RPMI8226 (cell line): ENCODE measurements around the gene BCAT1.
"Not testable (repeated sequence)": the region's sequence is repeated elsewhere in the genome, so short reads cannot be mapped to it uniquely, and the experiment has no call there.

Experiments
- DNase-seq: peaks from one replicate; pipeline ENCODE4 v3.0.0-alpha.2; 2015

BCAT1 gene

DNA sequence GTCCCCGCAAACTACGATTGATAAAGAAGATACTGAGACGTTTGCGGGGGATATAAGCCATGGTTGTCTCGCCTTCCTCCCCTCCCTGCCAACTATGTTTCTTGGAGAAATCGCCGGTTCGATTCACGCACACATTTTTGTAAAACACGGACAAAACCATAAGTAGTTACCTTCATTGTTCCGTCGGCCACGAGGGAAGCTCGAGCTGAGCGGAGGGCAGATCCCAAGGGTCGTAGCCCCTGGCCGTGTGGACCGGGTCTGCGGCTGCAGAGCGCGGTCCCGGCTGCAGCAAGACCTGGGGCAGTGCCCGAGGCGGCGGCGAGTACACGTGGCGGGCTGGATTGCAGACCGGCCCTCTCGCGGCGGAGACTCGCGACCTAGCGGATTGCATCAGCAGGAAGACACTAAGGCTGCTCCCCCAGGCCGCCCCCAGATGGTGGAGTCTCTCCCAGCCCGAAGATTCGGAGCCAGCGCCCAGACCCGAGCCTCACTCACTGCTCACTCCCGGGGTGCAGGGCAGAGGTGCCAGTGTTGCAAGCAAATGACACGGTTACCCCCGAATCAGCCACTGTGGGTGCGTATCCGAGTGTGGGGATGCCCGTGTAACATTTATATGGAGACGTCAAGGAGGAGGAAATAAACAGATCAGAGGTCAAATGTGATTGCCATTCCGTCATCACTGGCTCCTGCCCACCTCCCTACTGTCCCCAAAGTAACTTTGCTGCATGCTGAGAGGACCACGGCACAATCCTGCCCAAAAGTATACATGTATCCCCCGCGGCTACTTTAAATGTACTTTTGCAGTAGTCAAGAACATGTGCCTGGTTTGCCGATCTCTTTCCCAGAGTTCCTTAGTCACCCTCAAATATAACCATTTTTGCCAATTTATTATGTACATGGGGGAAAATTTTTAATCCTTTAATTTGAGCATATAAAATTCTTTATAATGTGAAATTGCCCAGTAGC is at the start of gene BCAT1:
Gene BCAT1, minus strand, starts transcription at position 345 of the 966 bp plus-strand sequence. Its CDS starts 169 bp downstream, at position 176.
- peak; percentile 60 for DNase-seq

DNA sequence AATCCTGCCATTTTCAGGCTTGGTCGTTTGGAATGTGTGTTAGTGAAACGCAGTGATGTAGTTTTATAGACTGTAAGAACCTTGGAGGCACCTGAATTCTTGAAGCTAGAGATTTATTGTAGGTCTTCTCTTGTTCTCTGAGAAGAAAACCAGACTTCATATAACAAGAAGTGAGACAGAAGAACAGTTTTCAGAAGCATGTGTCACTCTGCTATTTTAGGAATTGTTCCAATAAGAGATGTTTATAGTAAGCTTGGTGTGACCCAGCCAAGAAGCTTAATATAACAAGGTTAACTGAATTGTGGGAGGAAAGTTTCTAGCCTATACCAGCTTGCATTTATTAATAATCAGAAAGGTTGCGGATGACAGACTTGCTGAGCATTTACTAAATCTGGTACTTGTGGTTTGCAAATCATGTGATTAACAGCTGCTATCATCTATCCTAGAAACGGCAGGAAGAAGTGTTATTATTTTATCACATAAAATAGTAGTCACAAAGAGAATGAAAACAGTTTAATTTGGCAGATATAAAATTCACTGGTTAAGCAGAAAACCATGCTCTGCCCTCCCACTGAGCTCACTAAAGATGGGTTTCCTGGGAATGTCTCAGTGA is 49.2 kb upstream of the BCAT1 start:
- DNase-seq, result peak; percentile 67

DNA sequence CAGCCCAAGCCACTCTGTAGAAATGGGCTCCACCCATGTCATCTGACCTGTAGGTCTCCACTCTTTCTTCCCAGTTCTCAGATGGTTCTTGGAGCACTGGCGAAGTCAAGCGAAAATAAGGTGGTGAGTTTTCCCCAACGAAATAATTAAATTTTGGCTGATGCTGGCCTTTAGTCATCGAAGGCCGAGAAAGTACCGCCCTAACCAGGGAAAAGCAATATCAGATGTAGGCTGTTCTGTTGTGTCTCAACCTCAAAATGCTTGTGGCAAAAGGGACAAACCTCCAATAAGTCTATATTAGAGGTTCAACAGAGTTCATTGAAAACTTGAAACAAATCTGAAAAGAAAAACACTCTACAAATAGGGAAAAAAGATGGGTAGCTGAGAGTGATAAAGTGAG is 48.6 kb upstream of the BCAT1 start:
- DNase-seq, result no peak

GRCh38 chr12:24996820-24997219 is 47.9 kb upstream of the BCAT1 start:
- no peak for DNase-seq

GRCh38 chr12:24996102-24996797 is 47.3 kb upstream of the BCAT1 start:
- no peak for DNase-seq

GRCh38 chr12:24993793-24994192 is 44.9 kb upstream of the BCAT1 start:
- DNase-seq, result no peak

DNA sequence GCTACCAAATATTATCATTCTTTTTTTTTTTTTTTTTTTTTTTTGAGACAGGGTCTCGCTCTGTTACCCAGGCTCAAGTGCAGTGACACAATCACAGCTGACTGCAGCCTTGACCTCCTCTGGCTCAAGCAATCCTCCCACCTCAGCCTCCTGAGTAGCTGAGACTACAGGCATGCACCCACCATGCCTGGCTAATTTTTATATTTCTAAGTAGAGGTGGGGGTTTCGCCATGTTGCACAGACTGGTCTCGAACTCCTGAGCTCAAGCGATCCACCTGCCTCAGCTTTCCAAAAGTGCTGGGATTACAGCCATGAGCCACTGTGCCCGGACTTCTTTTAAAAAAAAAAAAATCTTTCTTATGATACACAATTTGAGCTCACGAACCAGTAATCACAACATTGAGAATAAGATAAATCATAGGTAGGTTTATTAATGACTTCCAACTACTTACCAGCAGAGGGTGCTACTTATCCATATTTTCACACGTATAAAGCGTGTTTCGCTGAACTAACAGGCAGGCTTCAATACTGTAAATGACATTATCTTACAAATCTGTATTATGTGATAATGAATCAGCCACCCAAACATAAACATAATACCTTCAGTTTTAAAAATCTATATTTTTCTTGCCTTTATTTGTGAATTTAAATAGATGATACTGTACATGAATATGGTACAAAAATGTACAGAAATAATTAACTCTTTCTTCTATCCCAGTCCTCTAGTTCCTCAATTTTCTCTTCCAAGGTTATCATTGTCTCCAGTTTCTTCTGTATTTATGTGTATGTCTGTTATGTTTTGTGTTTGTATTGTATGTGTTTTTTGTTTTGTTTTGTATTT is 42.5 kb upstream of the BCAT1 start:
- peak; percentile 81 for DNase-seq

- DNase-seq, result no peak
Observed at GRCh38 chr12:24989216-24989615, 40.3 kb upstream of the BCAT1 start.

DNA sequence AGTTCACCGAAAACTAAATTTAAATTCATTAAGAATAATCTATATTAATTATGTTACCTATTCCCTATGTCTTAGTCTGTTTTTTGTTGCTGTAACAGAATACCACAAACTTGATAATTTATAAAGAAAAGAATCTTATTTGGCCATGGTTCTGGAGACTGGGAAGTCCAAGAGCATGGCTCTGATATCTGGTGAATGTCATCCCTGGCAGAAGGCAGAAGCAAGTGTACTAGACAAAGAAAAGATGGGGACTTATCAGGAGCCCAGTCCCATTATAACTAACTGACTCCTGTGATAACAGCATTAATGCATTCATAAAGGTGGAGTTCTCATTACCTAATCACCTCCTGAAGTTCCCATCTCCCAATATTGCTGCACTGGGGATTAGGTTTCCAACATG is 33.3 kb upstream of the BCAT1 start:
- DNase-seq, result no peak

GRCh38 chr12:24979976-24980730 is 31.3 kb upstream of the BCAT1 start:
- DNase-seq, result no peak

DNA sequence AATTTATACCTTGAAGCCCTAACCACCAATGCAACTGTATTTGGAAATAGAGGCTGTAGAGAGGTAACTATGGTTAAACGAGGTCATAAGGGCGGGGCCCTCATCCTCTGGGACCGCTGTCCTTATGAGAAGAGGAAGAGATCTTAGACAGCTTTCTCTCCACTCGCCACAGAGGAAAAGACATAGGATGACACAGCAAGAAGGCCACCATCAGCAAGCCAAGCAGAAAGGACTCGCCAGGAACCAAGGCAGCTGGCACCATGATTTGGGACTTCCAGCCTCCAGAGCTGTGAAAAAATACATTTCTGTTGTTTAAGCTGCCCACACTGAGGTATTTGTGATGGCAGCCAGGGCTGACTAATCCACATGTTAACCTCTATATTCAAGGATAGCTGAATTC is 30.4 kb upstream of the BCAT1 start:
- DNase-seq, result no peak

- no peak for DNase-seq
Observed at GRCh38 chr12:24977711-24978110, 28.8 kb upstream of the BCAT1 start.

DNA sequence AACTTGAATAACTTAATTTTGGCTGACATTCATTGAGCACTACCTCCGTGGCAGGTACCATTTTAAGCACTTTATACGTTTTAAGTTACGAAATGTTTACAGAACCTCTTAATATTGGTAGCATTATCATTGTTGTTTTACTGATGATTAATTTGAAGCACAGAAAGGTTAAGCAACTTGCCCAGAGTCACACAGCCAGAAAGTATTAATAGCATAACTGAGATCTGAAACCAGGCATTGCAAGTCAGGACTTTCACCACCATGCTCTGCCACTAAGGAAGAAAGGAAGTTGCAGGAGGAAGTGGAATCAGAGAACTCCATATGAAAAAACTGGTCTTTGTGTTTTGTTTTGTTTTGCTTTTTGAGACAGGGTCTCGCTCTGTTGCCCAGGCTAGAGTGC is 28.2 kb upstream of the BCAT1 start:
- no peak for DNase-seq

DNA sequence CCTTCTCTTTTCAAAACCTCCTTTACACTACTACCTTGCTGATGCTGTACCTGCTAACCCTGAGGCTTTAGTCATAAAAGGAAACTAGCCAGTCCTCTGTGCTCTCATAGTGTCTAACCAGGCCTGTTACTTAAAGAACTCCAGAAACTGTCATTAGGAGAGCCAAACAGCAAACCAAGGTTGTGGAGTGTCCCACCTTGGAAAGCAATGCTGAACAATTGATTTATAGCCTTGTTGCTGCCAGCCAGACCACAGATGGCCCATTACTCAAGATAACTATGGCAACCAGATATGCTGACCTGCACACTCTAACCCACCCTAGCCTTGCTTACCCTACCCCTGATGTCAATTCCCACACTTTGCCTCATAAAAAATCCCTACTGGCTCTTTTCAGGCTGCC is 26.5 kb upstream of the BCAT1 start:
- DNase-seq, result no peak

DNA sequence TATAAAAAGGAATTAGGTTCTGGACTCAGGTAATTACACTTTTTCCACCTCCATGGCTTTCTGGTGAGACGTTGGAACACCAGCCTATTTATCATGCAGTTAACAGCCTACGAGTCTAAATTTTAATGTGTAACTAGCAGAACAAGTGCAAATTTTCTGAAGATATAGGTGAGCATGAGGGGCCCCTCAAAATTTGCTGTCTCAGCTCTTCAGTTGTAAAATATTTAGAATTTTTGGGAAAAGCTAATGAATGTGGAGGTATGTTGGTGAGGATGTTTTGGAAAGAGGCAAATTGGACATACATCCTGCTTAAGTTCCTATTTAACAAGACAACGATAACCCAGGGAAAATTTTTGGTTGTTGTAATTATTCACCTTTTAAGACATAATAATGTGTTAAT is 25.3 kb upstream of the BCAT1 start:
- no peak for DNase-seq

DNA sequence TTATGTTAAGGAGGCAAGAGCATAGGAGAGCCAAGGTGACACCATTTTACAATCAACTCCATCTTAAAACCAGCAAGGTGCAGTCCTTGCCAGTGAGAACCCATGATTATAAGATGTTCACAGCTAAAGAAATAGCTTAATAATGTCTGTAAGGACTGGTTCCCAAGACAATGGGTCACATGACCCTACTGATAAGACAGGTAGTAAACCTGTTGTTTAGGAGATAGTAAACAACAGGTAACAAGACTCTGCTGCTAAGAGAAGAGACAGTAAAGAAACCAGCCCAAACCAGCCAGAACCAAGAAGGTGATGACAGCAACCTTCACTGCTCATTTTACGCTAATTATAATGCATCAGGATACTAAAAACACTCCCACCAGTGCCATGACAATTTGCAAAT is 23.2 kb upstream of the BCAT1 start:
- DNase-seq, result no peak

DNA sequence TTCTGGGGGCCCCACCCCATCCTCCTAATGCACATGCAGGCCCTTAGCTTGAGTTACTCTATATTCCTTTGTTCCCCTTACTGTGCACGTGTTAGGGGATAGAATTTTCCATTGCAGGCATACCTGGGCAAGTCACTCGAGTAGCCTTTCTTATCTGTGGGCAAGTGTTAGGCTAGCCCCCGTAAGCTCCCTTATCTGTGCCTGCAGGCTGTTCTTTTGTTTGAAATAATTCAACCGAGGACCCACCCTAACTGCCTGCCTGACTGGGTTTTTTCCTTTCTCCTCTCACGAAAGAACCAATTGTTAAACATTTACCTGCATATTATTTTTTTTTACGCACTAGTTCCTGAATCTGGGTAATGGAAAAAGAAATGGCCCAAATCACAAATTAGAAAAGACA is 21.3 kb upstream of the BCAT1 start:
- DNase-seq, result no peak

GRCh38 chr12:24966951-24967564 is 18.2 kb upstream of the BCAT1 start:
- no peak for DNase-seq

DNA sequence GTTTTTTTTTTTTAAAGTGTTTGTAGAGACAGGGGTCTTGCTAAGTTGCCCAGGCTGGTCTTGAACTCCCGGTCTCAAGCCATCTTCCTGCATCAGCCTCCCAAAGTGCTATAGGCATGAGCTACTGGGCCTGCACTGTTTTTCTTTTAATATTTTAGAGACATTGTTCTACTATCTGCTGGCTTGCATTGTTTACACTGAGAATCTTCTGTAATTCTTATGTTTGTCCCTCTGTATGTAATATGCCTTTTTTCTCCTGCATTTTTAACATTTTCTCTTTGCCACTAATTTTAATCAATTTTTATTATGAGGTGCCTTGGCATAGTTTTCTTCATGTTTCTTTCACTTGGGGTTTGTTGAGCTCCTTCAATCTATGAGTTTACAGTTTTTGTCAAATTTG is 15.4 kb upstream of the BCAT1 start:
- DNase-seq, result no peak

DNA sequence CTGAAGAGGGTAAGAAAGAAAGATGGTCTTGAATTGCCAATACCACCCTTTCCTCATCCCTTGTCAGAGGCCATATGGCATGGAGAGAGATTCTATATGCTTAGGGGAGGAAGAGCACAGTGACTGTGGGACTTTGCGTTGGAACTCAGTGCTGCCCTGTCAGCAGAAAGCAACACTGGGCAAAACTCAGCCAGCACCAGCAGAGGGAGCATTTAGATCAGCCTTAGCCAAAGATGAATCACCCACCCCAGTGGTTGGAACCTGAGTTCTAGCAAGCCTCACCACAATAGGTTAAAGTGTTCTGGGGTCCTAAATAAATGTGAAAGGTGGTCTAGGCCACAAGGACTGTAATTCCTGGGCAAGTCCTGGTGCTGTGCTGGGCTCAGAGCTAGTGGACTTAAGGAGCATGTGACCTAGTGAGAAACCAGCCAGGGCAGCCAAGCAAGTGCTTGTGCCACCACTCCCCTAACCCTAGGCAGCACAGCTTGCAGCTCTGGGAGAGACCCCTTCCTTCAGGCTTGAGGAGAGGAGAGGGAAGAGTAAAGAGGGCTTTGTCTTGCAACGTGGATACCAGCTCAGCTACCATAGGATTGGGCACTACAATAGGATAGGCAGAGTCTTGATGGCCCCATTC is 11.4 kb upstream of the BCAT1 start:
- DNase-seq, result peak; percentile 59

DNA sequence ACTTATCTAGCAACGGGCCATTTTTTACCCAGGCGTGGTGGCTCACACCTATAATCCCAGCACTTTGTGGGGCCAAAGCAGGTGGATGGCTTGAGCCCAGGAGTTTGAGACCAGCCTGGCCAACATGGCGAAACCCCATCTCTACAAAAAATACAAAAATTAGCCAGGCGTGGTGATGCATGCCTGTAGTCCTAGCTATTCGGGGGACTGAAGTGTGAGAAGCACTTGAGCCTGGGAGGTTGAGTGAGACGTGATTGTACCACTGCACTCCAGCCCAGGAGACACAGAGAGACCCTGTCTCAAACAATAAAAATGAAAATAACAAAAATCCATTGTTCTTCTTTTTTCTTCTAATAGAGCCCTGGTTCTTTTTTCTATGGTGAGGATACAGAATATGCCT is 7.5 kb upstream of the BCAT1 start:
- DNase-seq, result not testable (repeated sequence)
